Measurements from ENCODE around the gene INPP5A. TPM values are rescaled to one million over a fixed set of nuclear protein-coding genes. Genes with fewer than 3 reads are reported as not detected.

Gene INPP5A
- total and polyA plus RNA-seq, 10 donors = 11.1 to 41.3 (median 30.8) TPM

- Histone ChIP-seq H3K36me3 (peaks cover 0 to 100% (median 42%) of the 10 kb centered on the region in 6 donors), H3K27ac (no peak overlapping the region), H3K4me3 (no peak overlapping the region), H3K9me3 (peaks cover 0 to 29% (median 23%) of the 10 kb centered on the region in 8 donors), H3K4me1 (no peaks in the 10 kb centered on the region), H3K27me3 (replicated peaks in 1 of 7) (no peaks in the 10 kb centered on the region)
- WGBS, 5 donors = 89 to 91% (median 90%) methylated on average over 4 of the region's 4 CpGs
- TF ChIP-seq POLR2A (IDR thresholded peaks at IDR 0.05) (no peak), CTCF (IDR thresholded peaks at IDR 0.05 in 8 of 11, conservative IDR thresholded peaks at IDR 0.05 in 3 of 11) (no peak), POLR2AphosphoS5 (IDR thresholded peaks at IDR 0.05) (no peak)
- intact Hi-C loops (cut with DNase I; ENCODE audit: low total_unique reads) = no loop called here
- peak; percentile 28 for DNase-seq
Observed at GRCh38 chr10:132708936-132709335, 171.3 kb downstream of the INPP5A start.

GRCh38 chr10:132709471-132709951 is 171.9 kb downstream of the INPP5A start:
- no peak overlapping the region for H3K27ac ChIP-seq
- peak; percentile 64 for DNase-seq
- TF ChIP-seq POLR2A (IDR thresholded peaks at IDR 0.05) = no peak
- no peak for TF ChIP-seq POLR2AphosphoS5 (IDR thresholded peaks at IDR 0.05)
- TF ChIP-seq CTCF (IDR thresholded peaks at IDR 0.05 in 8 of 11, conservative IDR thresholded peaks at IDR 0.05 in 3 of 11) = no peak
- intact Hi-C loops (cut with DNase I; ENCODE audit: low total_unique reads) = no loop called here
- peaks cover 0 to 100% (median 47%) of the 10 kb centered on the region in 6 donors for H3K36me3 ChIP-seq
- H3K4me3 ChIP-seq = no peak overlapping the region
- no peaks in the 10 kb centered on the region for H3K27me3 ChIP-seq (replicated peaks in 1 of 7)
- peaks cover 0 to 24% (median 20%) of the 10 kb centered on the region in 8 donors for H3K9me3 ChIP-seq
- no peaks in the 10 kb centered on the region for H3K4me1 ChIP-seq
- 87 to 94% (median 90%) methylated on average over 10 to 13 of the region's 13 CpGs for WGBS, 5 donors

- Histone ChIP-seq H3K27ac (no peak overlapping the region), H3K4me1 (no peaks in the 10 kb centered on the region), H3K36me3 (peaks cover 0 to 100% (median 48%) of the 10 kb centered on the region in 6 donors), H3K9me3 (peaks cover 0 to 17% (median 16%) of the 10 kb centered on the region in 8 donors), H3K27me3 (replicated peaks in 1 of 7) (no peaks in the 10 kb centered on the region), H3K4me3 (no peak overlapping the region)
- 95 to 98% (median 96%) methylated on average over 22 of the region's 22 CpGs for WGBS, 5 donors
- intact Hi-C loops (cut with DNase I; ENCODE audit: low total_unique reads) = no loop called here
- no peak for TF ChIP-seq CTCF (IDR thresholded peaks at IDR 0.05 in 8 of 11, conservative IDR thresholded peaks at IDR 0.05 in 3 of 11)
- TF ChIP-seq POLR2AphosphoS5 (IDR thresholded peaks at IDR 0.05) = no peak
- TF ChIP-seq POLR2A (IDR thresholded peaks at IDR 0.05) = no peak
- peak; percentile 50 for DNase-seq
Observed at GRCh38 chr10:132710036-132710686, 172.6 kb downstream of the INPP5A start.

- intact Hi-C loops (cut with DNase I; ENCODE audit: low total_unique reads) = no loop called here
- Histone ChIP-seq H3K36me3 (peaks cover 0 to 100% (median 44%) of the 10 kb centered on the region in 6 donors), H3K27ac (no peak overlapping the region), H3K9me3 (peaks cover 0 to 9% (median 8%) of the 10 kb centered on the region in 8 donors), H3K4me1 (no peaks in the 10 kb centered on the region), H3K4me3 (no peak overlapping the region), H3K27me3 (replicated peaks in 1 of 7) (no peaks in the 10 kb centered on the region)
- no peak for TF ChIP-seq POLR2A (IDR thresholded peaks at IDR 0.05)
- TF ChIP-seq CTCF (IDR thresholded peaks at IDR 0.05 in 8 of 11, conservative IDR thresholded peaks at IDR 0.05 in 3 of 11) = no peak
- no peak for TF ChIP-seq POLR2AphosphoS5 (IDR thresholded peaks at IDR 0.05)
- 93 to 98% (median 96%) methylated on average over 14 to 18 of the region's 18 CpGs for WGBS, 5 donors
- DNase-seq = peak; percentile 62
Observed at GRCh38 chr10:132710746-132711612, 173.4 kb downstream of the INPP5A start.
